B cell (primary cell): ENCODE data around the gene SLC27A5. TPM values are rescaled to one million over a fixed set of nuclear protein-coding genes. Genes with fewer than 3 reads are reported as not detected.

Experiments
- ATAC-seq: fragments of 200-7000 bp; cut with Tn5 transposase; one replicate; pipeline ENCODE4 v1.10.0; 2021; ENCODE audit warnings: low read depth, mild to moderate bottlenecking, moderate number of reproducible peaks, moderate library complexity
- CTCF ChIA-PET: fragments of 350-600 bp; sonication (Branson Sonifier 250); formaldehyde crosslinking; loops from one replicate; lab custom pipeline; 2021; ENCODE audit warnings: antibody characterized with exemption, inconsistent platforms; lab: Charles Lee
- POLR2A ChIA-PET: fragments of 350-600 bp; sonication (Branson Sonifier 250); formaldehyde crosslinking; loops from one replicate; lab custom pipeline; 2021; ENCODE audit warnings: antibody characterized with exemption; lab: Charles Lee
- DNase-seq: peaks from one replicate; pipeline ENCODE4 v3.0.0; 2013
- H2AFZ ChIP-seq: 2 replicates; pipeline ENCODE4 v1.6.1; 2012; ENCODE audit warnings: mild to moderate bottlenecking, low read depth, low read length; ENCODE audit not compliant: insufficient read depth, poor library complexity, severe bottlenecking
- H3K27ac ChIP-seq, 2 donors: 1 replicate in 1 of 2; 2 replicates in 1 of 2; pipeline ENCODE4 v1.5.1; 2012 to 2013; ENCODE audit warnings: low read length in 2 of 2, mild to moderate bottlenecking in 2 of 2, moderate library complexity in 1 of 2
- H3K27me3 ChIP-seq, 4 experiments: fragments of 200-600 bp in 1 of 4; sonication (generic) in 1 of 4; replicated peaks in 1 of 4; 1 replicate in 2 of 4; 2 replicates in 2 of 4; pipeline versions ENCODE4 v1.6.1 to v1.7.0; 2013 to 2016; ENCODE audit warnings: low read length in 3 of 4, mild to moderate bottlenecking in 2 of 4, mixed read lengths in 1 of 4, moderate library complexity in 1 of 4; ENCODE audit not compliant: insufficient read depth in 4 of 4, control insufficient read depth in 3 of 4; ENCODE audit errors: control extremely low read depth in 1 of 4
- H3K36me3 ChIP-seq, 2 experiments: replicated peaks in 1 of 2; 1 replicate in 1 of 2; 2 replicates in 1 of 2; pipeline versions ENCODE4 v1.6.1 to v1.7.1; 2013; ENCODE audit warnings: low read length in 1 of 2; ENCODE audit not compliant: insufficient read depth in 2 of 2, control insufficient read depth in 1 of 2; ENCODE audit errors: control extremely low read depth in 1 of 2, extremely low read depth in 1 of 2
- H3K4me1 ChIP-seq, 2 donors: fragments of 200-600 bp in 1 of 2; sonication (generic) in 1 of 2; 1 replicate in 1 of 2; 2 replicates in 1 of 2; pipeline versions ENCODE4 v1.5.1 to v1.6.1; 2013 to 2017; ENCODE audit warnings: low read length in 2 of 2; ENCODE audit not compliant: control insufficient read depth in 2 of 2, insufficient read depth in 2 of 2
- H3K4me2 ChIP-seq: replicated peaks from 2 replicates; pipeline ENCODE3; 2012; ENCODE audit warnings: mild to moderate bottlenecking, low read depth, low read length; ENCODE audit not compliant: poor library complexity, severe bottlenecking
- H3K4me3 ChIP-seq, 5 experiments: fragments of 200-600 bp in 1 of 5; sonication (generic) in 1 of 5; 1 replicate in 3 of 5; 2 replicates in 2 of 5; pipeline versions ENCODE4 v1.5.1 to v1.7.0; 2011 to 2016; ENCODE audit warnings: low read length in 4 of 5, mild to moderate bottlenecking in 4 of 5, low read depth in 2 of 5, control low read depth in 1 of 5, moderate library complexity in 1 of 5; ENCODE audit not compliant: insufficient read depth in 1 of 5; ENCODE audit errors: control extremely low read depth in 1 of 5, extremely low read depth in 1 of 5
- H3K79me2 ChIP-seq: fragments of 200-600 bp; sonication (generic); one replicate; pipeline ENCODE4 v1.6.0; 2016; ENCODE audit warnings: low read length; ENCODE audit not compliant: control insufficient read depth, insufficient read depth
- H3K9ac ChIP-seq: fragments of 200-600 bp; sonication (generic); 2 replicates; pipeline ENCODE4 v1.6.1; 2017; ENCODE audit warnings: mild to moderate bottlenecking, low read length, moderate library complexity
- H3K9me3 ChIP-seq, 3 donors: one replicate each; pipeline versions ENCODE4 v1.6.1 to v1.7.1; 2013; ENCODE audit warnings: low read length in 2 of 3; ENCODE audit not compliant: control insufficient read depth in 2 of 3, insufficient read depth in 1 of 3; ENCODE audit errors: control extremely low read depth in 1 of 3
- H4K20me1 ChIP-seq: 2 replicates; pipeline ENCODE4 v1.6.0; 2012; ENCODE audit warnings: mild to moderate bottlenecking, low read length; ENCODE audit not compliant: insufficient read depth, control insufficient read depth, poor library complexity, severe bottlenecking
- H3K27ac Mint-ChIP-seq: one replicate; pipeline ENCODE4 v1.8.0; 2021; ENCODE audit warnings: mixed read lengths
- H3K27me3 Mint-ChIP-seq: one replicate; pipeline ENCODE4 v1.8.0; 2021; ENCODE audit warnings: mixed read lengths
- H3K4me1 Mint-ChIP-seq: one replicate; pipeline ENCODE4 v1.8.0; 2021; ENCODE audit warnings: mixed read lengths
- H3K4me3 Mint-ChIP-seq: one replicate; pipeline ENCODE4 v1.8.0; 2021; ENCODE audit warnings: mixed read lengths
- H3K9me3 Mint-ChIP-seq: one replicate; pipeline ENCODE4 v1.8.0; 2022; ENCODE audit warnings: mixed read lengths; ENCODE audit not compliant: insufficient read depth
- CTCF ChIP-seq: fragments of 200-600 bp; IDR thresholded peaks from one replicate; pipeline ENCODE4 v1.8.0; 2022; ENCODE audit warnings: antibody characterized with exemption, mild to moderate bottlenecking
- EZH2 ChIP-seq: IDR thresholded peaks from 2 replicates; pipeline ENCODE4 v1.6.1; 2012; ENCODE audit warnings: borderline replicate concordance, low read depth, mild to moderate bottlenecking, moderate library complexity, low read length; ENCODE audit not compliant: insufficient read depth, poor library complexity, severe bottlenecking
- WGBS: methylation state at CpG from one replicate; pipeline ENCODE4 v1.1.5; 2013; ENCODE audit warnings: missing lambda C conversion rate; ENCODE audit not compliant: insufficient coverage; 5-methylcytosine and 5-hydroxymethylcytosine counted together
- intact Hi-C: fragments of 100-400 bp; cut with micrococcal nuclease; formaldehyde crosslinking; loops from one replicate; pipeline ENCODE4 v1.10.0; 2022
- polyA plus RNA-seq: library from polyadenylated mRNA; depleted of rRNA; stranded (reverse); fragments of >200 nt; gene quantifications from 2 replicates; pipeline ENCODE4 v1.2.3, GENCODE V29; 2012
- total RNA-seq, 2 donors: library from RNA; stranded (reverse); fragments of 120-200 nt in 1 of 2; gene quantifications; 1 replicate in 1 of 2; 2 replicates in 1 of 2; pipeline versions ENCODE4 v1.2.3 to v1.2.4, GENCODE V29; 2013 to 2022

SLC27A5 gene
- total and polyA plus RNA-seq, 2 donors (not counting 1 experiment from before 2014, with no cell fraction given): 8.9 to 11.8 TPM

- Mint-ChIP-seq H3K9me3 (no peaks in the 10 kb centered on the region), H3K4me3 (peak within 1 kb of the TSS; percentile 85), H3K27me3 (no peaks in the 10 kb centered on the region), H3K4me1 (peaks cover 26% of the 10 kb centered on the region), H3K27ac (peak within 1 kb of the TSS; percentile 85)
- H3K36me3 ChIP-seq: peaks cover 0 to 7% of the 10 kb centered on the region in 2 experiments
- H3K27ac ChIP-seq: peak within 1 kb of the TSS; percentile 18 to 90
- DNase-seq (peak; percentile 97), ATAC-seq (peak; percentile 96)
- peaks cover 4% of the 10 kb centered on the region for H4K20me1 ChIP-seq
- ChIA-PET CTCF (no interaction called here), POLR2A (interaction anchor here (0.6 to 1.7 kb wide), 2 partner anchors 10 to 103 kb away, joined by 3 to 4 read pairs; no protein-coding TSS in a partner anchor)
- peaks cover 0 to 6% (median 0%) of the 10 kb centered on the region in 3 donors for H3K9me3 ChIP-seq
- H3K4me1 ChIP-seq: peaks cover 8 to 25% of the 10 kb centered on the region in 2 donors
- intact Hi-C loops: loop anchor here (1.0 to 2.0 kb wide), 9 partner anchors 9 to 162 kb away; partner anchors contain the start of genes ERVK3-1, RPS5, TRIM28 and ZNF132
- peak within 1 kb of the TSS; percentile 34 to 91 (median 89) for H3K4me3 ChIP-seq
- H3K4me2 ChIP-seq: peak within 1 kb of the TSS; percentile 78
- TF ChIP-seq EZH2 (no peak), CTCF (no peak)
- under 1% methylated on average over 92 of the region's 92 CpGs for WGBS
- peaks cover 24% of the 10 kb centered on the region for H3K79me2 ChIP-seq
- H2AFZ ChIP-seq: peak within 1 kb of the TSS; percentile 93
- peak within 1 kb of the TSS; percentile 89 for H3K9ac ChIP-seq
- H3K27me3 ChIP-seq: no peaks in the 10 kb centered on the region
These were observed 44.8 kb downstream of the SLC27A5 start, which contains the start of gene ZNF324 for GRCh38 chr19:58466760-58467589. ZNF324 (plus strand) TSS chr19:58467080; CDS start chr19:58469186, 2,106 bp downstream.
